HS-5 (cell line): ENCODE data around the gene FMN1.
A peak's percentile ranks its signal among the peaks of the same experiment; 100 is the strongest.
"Not testable (repeated sequence)": the region's sequence is repeated elsewhere in the genome, so short reads cannot be mapped to it uniquely, and the experiment has no call there.

Experiments used
- DNase-seq: peaks from one replicate; pipeline ENCODE4 v3.0.0-alpha.2; 2012; ENCODE audit warnings: low read depth

Gene FMN1

GRCh38 chr15:32970847-32971246 lies 223.7 kb downstream of the FMN1 start:
- no peak for DNase-seq

GRCh38 chr15:32967521-32967920 lies 227.0 kb downstream of the FMN1 start:
- DNase-seq, result no peak

DNA sequence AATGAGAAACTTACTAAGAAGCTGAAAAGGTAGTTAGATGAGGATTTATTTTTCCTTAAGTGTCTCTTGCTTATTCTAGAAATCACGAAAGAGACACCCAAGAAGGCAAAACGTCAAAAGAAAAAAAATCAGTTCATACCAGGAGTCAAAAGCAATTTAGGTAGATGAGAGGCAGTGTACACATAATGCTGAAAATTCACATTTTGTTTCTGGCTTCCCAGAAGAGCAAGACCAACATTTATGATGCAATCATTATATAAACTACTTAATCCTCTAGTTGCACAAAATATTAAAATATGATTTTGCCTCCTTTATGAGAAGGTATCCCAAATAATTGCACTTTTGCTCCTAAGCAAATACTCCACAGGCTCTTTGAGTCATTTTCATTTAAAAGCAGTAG lies 228.0 kb downstream of the FMN1 start:
- no peak for DNase-seq

DNA sequence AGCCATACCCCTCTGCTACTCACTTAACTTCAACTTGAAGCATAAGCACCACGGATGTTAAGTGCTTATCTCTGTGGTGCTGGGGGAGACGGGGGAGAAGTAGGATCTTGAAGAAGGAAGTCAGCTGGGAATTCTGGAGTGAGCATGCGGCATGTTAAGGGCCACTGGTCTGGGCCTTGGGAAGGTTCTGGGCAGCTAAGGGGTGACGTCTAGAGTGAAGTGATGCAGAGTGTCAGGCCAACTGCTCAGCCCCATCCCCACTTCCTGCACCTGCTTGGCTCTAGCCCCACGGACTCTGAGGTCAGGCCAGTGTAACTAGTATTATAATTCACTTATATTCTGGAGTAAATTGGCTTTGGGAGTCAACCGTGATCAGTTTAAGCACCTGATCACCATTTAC lies 228.6 kb downstream of the FMN1 start:
- DNase-seq, result no peak

DNA sequence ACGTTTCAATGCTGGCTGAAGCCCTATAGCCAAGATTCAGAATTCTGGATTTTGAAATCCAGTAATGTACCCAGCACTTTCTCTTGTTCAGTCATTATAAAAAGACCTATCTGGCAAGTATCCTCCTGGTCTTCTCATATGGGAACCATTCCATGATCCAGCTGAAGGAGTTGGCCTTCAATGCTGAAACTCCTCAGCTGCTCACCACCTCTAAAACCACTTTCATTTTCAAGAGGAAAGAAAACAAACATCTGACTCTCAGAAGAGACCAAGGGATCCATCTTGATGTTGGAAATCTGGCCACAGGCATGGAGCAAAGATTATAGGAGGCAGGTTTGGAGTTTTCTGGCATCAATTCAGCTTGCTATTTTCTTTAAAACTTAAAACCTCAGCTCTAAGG lies 235.4 kb downstream of the FMN1 start:
- no peak for DNase-seq

GRCh38 chr15:32957219-32957618 lies 237.3 kb downstream of the FMN1 start:
- DNase-seq, result no peak

DNA sequence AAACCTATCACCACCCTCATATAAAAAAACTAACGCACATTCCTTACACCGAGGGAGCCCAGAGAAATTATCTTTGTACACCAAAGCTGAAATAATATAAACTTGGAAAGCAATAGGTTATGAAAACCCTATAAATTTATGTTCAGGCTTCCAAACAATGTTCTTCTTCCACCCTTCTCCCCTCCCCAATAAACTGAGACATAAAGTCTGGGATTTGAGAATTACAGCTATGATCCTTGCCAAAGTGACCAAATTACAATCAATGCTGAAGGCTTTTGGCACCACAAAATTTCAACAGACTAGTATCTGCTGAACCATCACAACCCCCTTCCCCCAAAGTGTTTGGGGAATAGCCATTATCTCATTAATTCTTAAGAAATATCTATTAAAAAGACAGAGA lies 237.8 kb downstream of the FMN1 start:
- DNase-seq, result no peak

- peak; percentile 32 for DNase-seq
Observed at GRCh38 chr15:32956006-32956405, 238.5 kb downstream of the FMN1 start.

DNA sequence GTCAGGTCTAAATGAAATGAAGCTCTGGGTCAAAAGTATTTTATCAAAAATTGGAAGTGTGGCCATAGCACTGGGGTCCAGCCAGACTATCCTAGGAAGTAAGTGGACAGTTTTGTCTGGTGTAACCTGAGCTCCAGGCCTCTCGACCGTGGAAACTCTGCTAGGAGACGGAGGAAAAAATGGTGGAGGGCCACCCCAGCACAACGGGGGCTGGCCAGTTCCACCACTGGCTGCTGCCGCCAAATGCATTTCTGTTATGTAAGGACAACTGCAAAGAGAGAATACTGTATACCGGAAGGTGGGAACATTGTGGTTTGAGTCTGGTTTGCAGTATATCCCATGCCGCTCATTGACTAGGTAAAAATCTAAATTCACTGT lies 241.0 kb downstream of the FMN1 start:
- no peak for DNase-seq

DNA sequence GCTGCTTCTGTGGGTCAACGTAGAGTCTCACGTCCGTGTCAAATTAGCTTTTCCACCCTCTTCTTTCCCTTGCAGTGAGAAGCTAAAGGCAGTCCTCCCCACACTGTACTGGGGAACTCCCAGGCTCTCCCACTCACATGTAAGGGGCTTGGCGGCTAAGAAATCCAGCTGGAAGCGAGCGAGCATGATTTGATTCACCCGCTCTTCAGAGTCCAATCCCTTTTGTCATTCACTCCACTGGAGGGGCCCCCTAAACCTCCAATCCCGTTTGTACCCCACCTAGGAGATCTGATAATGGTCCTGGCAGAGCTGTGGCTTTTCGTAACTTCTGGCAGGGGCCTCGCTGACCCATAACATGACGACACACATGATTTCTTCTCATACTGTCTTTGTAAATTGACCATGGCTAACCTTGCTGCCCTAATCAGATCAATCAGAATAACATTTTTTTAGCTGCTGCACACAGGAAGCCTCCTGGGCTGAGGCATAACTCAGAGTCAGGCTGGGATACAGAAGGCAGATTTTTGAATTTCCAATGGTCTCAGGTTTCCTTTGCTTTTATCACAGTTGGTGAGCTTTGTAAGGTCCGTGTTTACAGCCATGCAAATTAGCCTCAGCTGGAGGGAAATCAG lies 241.5 kb downstream of the FMN1 start:
- DNase-seq, result no peak

DNA sequence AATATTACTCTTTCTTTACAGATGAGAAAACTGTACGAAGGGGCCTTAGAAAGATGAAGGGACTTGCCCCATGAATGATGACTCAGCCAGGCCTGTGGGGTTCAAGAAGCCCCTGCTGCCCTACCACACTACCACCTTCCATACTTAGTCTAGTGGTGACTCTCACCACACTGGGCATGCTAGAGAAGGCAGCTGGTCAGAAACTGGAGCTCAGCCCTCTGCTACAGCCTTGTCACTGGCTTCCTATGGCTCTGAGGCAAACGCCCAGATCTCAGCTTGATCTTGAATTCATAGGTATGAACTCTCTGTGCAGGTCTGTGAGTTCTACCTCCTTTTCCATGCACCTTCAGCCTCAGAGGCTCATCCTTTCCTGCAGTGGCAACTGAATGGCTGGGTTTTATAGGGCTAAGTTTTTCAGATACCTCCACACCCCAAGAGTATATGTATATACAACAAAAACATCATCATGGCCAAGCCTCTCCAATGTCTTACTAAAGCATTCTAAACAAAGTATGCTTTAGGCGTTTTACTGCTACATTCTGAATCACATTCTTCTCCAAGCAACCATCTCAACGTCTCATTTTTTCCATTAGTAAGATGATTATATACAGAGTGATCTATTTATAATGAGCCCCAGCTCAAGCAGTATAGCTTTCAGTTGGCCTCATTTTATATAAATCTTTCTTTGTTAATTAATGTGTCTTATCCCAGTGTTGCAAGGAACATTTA lies 242.6 kb downstream of the FMN1 start:
- DNase-seq, result no peak

DNA sequence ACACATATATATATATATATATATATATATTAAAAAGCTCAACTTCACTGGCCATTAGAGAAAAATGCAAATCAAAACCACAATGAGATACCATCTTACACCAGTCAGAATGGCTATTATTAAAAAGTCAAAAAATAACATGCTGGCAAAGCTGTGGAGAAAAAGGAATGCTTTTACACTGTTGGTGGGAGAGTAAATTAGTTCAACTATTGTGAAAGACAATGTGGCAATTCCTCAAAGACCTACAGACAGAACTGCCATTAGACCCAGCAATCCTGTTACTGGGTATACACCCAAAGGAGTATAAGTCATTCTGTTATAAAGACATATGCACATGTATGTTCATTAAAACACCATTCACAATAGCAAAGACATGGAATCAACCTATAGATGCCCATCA lies 244.5 kb downstream of the FMN1 start:
- DNase-seq, result not testable (repeated sequence)

GRCh38 chr15:32946210-32946609 lies 248.3 kb downstream of the FMN1 start:
- no peak for DNase-seq

- DNase-seq, result no peak
Observed at GRCh38 chr15:32944431-32944830, 250.1 kb downstream of the FMN1 start.

DNA sequence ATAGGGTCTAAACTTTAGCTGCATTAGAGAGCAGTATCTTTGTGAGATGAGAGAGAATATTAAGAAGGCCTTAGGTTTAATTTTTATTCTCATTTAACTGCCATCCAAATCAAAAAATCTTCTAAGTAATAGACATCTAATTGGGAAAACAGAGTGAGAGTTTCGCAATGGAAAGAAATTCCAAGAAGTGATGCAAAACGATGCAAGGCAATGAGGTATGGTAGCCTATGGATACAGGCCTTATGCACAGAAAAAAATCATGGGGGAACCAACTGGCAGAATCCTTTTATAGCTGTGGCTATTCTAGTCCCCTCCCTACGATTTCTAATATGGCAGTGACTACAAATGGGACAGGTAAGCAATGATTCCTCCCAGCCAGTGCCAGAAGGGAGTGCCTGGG lies 250.8 kb downstream of the FMN1 start:
- DNase-seq, result no peak

- no peak for DNase-seq
Observed at GRCh38 chr15:32942401-32942841, 252.1 kb downstream of the FMN1 start.

DNA sequence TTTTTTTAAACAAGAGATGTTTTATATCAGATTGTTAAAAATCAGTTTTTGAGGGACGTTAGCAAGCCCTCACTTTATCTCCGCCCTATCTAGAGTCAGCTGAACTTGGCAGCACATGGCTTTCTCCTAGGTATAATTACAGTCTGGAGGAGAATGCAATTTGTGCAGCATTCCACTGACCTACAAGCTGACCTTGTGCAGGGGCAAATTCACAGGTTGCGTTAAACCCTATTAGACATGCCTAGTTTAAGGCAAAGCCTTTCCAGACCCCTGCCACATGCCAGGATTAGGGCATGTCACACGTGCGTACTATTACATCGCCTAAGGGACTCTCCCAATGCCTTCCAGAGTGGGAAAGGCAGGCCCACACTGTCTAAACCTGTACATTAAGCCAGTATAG lies 252.7 kb downstream of the FMN1 start:
- no peak for DNase-seq

- no peak for DNase-seq
Observed at GRCh38 chr15:32936976-32937375, 257.5 kb downstream of the FMN1 start.

GRCh38 chr15:32936283-32936918 lies 258.1 kb downstream of the FMN1 start:
- peak; percentile 22 for DNase-seq

GRCh38 chr15:32935139-32935538 lies 259.4 kb downstream of the FMN1 start:
- DNase-seq, result no peak

DNA sequence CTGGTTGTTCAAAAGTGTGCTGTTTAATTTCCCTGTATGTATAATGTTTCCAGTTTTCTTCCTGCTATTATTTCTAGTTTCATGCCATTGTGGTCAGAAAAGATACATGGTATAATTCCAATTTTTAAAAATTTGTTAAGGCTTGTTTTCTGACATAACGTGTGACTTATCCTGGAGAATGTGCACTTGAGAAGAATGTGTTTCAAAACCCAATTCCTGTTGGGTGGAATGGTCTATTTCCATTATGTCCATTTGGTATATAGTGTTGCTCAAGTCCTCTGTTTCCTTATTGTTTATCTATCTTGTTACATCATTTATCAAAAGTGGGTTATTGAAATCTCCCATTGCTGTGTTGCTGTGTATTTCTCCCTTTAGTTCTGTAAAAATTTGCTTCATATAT lies 261.3 kb downstream of the FMN1 start:
- DNase-seq, result no peak

- DNase-seq, result no peak
Observed at GRCh38 chr15:32928876-32929275, 265.6 kb downstream of the FMN1 start.

DNA sequence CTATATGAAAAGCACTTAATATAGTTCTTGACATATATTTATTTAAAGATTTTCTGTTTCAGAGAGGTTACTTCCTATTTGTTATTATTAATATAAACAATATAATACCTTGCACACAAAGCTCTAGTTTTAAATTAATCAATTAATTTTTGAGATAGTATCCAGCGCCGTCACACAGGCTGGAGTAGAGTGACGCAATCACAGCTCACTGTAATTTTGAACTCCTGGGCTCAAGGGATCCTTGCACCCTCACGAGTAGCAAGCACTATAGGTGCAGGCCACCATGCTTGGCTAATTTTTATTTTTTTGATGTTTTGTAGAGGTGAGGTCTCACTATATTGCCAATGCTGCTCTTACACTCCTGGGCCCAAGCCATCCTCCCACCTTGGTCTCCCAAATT lies 267.4 kb downstream of the FMN1 start:
- no peak for DNase-seq

- no peak for DNase-seq
Observed at GRCh38 chr15:32923176-32923575, 271.3 kb downstream of the FMN1 start.
